SJCRH30 (cell line): ENCODE data around the gene CALCA. TPM values are rescaled to one million over a fixed set of nuclear protein-coding genes. Genes with fewer than 3 reads are reported as not detected.
A peak's percentile ranks its signal among the peaks of the same experiment; 100 is the strongest.
"Not testable (repeated sequence)": the region's sequence is repeated elsewhere in the genome, so short reads cannot be mapped to it uniquely, and the experiment has no call there.

Source experiments
- DNase-seq, 2 experiments: peaks; one replicate each; pipeline ENCODE4 v3.0.0-alpha.2; 2015 to 2020
- H3K27ac ChIP-seq: fragments of 250-450 bp; sonication (Bioruptor Pico); 2 replicates; pipeline ENCODE4 v1.5.1; 2020; ENCODE audit warnings: mild to moderate bottlenecking, moderate library complexity
- H3K27me3 ChIP-seq: fragments of 250-450 bp; sonication (Bioruptor Pico); 2 replicates; pipeline ENCODE4 v1.5.1; 2020; ENCODE audit warnings: mild to moderate bottlenecking, moderate library complexity
- H3K36me3 ChIP-seq: fragments of 250-450 bp; sonication (Bioruptor Pico); 2 replicates; pipeline ENCODE4 v1.5.1; 2020; ENCODE audit warnings: mild to moderate bottlenecking, moderate library complexity
- H3K4me1 ChIP-seq: fragments of 250-450 bp; sonication (Bioruptor Pico); 2 replicates; pipeline ENCODE4 v1.5.1; 2020; ENCODE audit warnings: mild to moderate bottlenecking, moderate library complexity
- H3K4me3 ChIP-seq: fragments of 250-450 bp; sonication (Bioruptor Pico); 2 replicates; pipeline ENCODE4 v1.5.1; 2020; ENCODE audit warnings: mild to moderate bottlenecking, moderate library complexity
- H3K9me3 ChIP-seq: fragments of 250-450 bp; sonication (Bioruptor Pico); replicated peaks from 2 replicates; pipeline ENCODE4 v1.5.1; 2020; ENCODE audit warnings: mild to moderate bottlenecking, moderate library complexity
- total RNA-seq: library from RNA; depleted of rRNA; stranded (reverse); fragments of >200 nt; shearing (Covaris generic); gene quantifications from 2 replicates; pipeline ENCODE4 v1.2.3, GENCODE V29; 2014; rRNA removed

The CALCA gene, protein sequence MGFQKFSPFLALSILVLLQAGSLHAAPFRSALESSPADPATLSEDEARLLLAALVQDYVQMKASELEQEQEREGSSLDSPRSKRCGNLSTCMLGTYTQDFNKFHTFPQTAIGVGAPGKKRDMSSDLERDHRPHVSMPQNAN
- total RNA-seq: not detected in 2 replicates

- H3K36me3 ChIP-seq: no peaks in the 10 kb centered on the region
- no peak for DNase-seq
- H3K4me3 ChIP-seq: no peak within 1 kb of the TSS
- no peaks in the 10 kb centered on the region for H3K4me1 ChIP-seq
- no peaks in the 10 kb centered on the region for H3K9me3 ChIP-seq
- H3K27ac ChIP-seq: no peak within 1 kb of the TSS
- H3K27me3 ChIP-seq: peaks cover 6% of the 10 kb centered on the region; the same call in 1 of the 2 replicates
Measured at GRCh38 chr11:14971865-14972580, at the start of gene CALCA. TSS of gene CALCA (minus strand) at chr11:14972351. CDS start at chr11:14971192, 1,159 bp downstream.

DNA sequence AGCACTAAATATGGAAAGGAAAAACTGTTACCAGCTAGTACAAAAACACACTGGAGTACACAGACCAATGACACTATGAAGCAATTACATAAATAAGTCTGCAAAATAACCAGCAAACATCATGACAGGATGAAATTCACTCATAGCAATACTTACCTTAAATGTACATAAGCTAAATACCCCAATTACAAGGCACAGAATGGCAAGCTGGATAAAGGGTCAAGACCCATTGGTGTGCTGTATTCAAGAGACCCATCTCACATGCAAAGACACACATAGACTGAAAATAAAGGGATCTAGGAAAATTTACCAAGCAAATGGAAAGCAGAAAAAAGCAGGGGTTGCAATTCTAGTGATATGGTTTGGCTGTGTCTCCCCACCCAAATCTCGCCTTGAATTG lies 44.0 kb upstream of the CALCA start:
- H3K4me1 ChIP-seq: no peaks in the 10 kb centered on the region
- H3K4me3 ChIP-seq: no peak overlapping the region
- no peaks in the 10 kb centered on the region for H3K36me3 ChIP-seq
- H3K9me3 ChIP-seq: 0 out of 2 replicates have a peak, but pooled peaks cover 2% of the 10 kb centered on the region
- no peak for DNase-seq
- H3K27ac ChIP-seq: no peak overlapping the region
- no peaks in the 10 kb centered on the region for H3K27me3 ChIP-seq

GRCh38 chr11:15011776-15012345 lies 39.7 kb upstream of the CALCA start:
- no peak for DNase-seq
- no peaks in the 10 kb centered on the region for H3K9me3 ChIP-seq
- H3K4me1 ChIP-seq: no peaks in the 10 kb centered on the region
- no peaks in the 10 kb centered on the region for H3K27me3 ChIP-seq
- no peak overlapping the region for H3K27ac ChIP-seq
- no peaks in the 10 kb centered on the region for H3K36me3 ChIP-seq
- H3K4me3 ChIP-seq: no peak overlapping the region

DNA sequence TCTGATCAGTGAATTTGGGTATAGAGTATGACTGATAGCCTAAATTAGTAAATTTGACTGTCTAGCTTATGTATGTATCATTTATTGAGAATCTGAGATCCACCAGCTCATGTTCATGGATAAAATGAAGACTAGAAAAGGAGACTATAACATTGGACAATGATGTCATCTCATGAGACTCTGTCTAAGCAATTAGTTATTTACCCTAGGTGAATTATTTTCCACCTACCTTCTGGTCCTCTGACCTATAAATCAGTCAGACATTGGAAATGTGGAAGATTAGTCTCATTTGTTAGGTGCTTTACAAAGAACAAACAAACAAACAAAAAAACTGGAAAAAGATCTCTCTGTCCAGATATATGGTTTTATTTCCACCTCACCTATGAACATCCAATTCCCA lies 38.7 kb upstream of the CALCA start:
- H3K36me3 ChIP-seq: no peaks in the 10 kb centered on the region
- H3K27ac ChIP-seq: no peak overlapping the region
- no peak overlapping the region for H3K4me3 ChIP-seq
- no peak for DNase-seq
- no peaks in the 10 kb centered on the region for H3K27me3 ChIP-seq
- H3K9me3 ChIP-seq: no peaks in the 10 kb centered on the region
- H3K4me1 ChIP-seq: no peaks in the 10 kb centered on the region

DNA sequence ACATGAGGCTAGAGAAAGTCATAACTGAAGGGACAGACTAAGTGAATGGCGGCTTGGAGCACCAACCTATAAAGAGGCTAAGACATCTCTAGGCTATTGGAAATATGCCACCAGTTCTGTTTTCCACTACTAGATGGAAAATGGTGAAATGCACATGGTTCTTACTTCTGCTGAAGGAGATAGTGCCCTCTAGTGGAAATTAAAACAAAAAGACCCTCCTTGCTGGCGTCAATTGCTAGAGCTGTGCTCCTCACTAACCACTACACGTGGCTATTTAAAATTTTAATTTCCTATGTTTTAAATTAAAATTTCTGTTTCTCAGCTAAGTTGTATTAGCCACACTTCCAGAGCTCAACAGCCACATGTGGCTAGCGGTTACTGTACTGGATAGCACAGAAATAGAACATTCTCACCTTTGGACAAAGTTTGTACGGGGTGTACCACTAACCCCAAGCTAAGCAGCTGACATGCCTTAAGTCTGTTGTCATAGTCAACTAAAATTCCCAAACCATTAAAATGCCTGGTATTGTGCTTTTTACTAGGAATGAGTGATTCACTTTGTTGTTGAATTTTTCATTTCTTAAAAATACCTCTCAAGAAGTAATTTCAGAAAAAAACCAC lies 34.1 kb upstream of the CALCA start:
- Histone ChIP-seq H3K27me3 (no peaks in the 10 kb centered on the region), H3K36me3 (no peaks in the 10 kb centered on the region), H3K4me1 (no peaks in the 10 kb centered on the region), H3K9me3 (no peaks in the 10 kb centered on the region), H3K4me3 (no peak overlapping the region), H3K27ac (no peak overlapping the region)
- peak; percentile 18 to 70 for DNase-seq

DNA sequence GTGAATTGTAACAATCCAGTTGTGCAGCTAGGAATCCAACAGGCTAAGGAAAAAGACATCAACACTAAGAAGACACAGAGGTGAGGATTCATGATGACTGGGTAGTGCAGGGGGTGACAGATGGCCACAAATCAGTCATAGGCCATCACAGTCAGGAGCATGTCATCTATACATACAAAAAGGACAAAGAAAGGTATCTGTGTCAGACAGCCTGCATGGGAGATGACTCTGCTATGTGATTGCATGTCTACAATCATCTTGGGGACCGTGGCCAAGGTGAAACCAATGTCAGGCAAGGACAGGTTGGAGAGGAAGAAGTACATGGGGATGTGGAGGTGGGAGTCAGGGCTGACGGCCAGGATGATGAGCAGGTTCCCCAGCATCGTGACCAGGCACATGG lies 16.0 kb upstream of the CALCA start:
- H3K27ac ChIP-seq, H3K4me3 ChIP-seq, H3K4me1 ChIP-seq, H3K36me3 ChIP-seq, DNase-seq, H3K27me3 ChIP-seq, H3K9me3 ChIP-seq: not testable (repeated sequence)

DNA sequence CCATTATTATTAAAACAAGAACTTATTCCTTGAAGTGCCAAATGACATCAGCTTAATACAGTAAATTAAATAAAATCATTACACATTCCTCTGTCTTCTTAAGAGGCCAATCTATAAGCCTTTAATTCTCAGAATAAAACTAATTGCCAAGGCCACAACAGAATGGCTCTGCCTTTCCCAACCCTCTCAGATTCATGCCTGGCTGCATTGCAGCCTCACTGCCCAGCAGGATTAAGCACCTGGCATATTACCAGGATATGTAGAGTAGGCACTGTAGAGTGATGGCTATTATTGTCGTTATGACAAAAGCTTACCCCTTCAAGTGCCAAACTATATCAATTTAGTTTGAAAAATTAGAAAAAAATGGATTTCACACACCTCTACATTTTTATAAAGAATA lies 9.4 kb upstream of the CALCA start:
- DNase-seq: no peak
- no peak overlapping the region for H3K4me3 ChIP-seq
- H3K9me3 ChIP-seq: 0 out of 2 replicates have a peak, but pooled peaks cover 4% of the 10 kb centered on the region
- H3K4me1 ChIP-seq: no peaks in the 10 kb centered on the region
- no peaks in the 10 kb centered on the region for H3K27me3 ChIP-seq
- H3K27ac ChIP-seq: no peak overlapping the region
- no peaks in the 10 kb centered on the region for H3K36me3 ChIP-seq

- Histone ChIP-seq H3K4me3 (no peak overlapping the region), H3K4me1 (no peaks in the 10 kb centered on the region), H3K36me3 (no peaks in the 10 kb centered on the region), H3K27ac (no peak overlapping the region), H3K27me3 (no peaks in the 10 kb centered on the region), H3K9me3 (0 out of 2 replicates have a peak, but pooled peaks cover 4% of the 10 kb centered on the region)
- no peak for DNase-seq
Measured at GRCh38 chr11:14980854-14981253, 8.7 kb upstream of the CALCA start.

DNA sequence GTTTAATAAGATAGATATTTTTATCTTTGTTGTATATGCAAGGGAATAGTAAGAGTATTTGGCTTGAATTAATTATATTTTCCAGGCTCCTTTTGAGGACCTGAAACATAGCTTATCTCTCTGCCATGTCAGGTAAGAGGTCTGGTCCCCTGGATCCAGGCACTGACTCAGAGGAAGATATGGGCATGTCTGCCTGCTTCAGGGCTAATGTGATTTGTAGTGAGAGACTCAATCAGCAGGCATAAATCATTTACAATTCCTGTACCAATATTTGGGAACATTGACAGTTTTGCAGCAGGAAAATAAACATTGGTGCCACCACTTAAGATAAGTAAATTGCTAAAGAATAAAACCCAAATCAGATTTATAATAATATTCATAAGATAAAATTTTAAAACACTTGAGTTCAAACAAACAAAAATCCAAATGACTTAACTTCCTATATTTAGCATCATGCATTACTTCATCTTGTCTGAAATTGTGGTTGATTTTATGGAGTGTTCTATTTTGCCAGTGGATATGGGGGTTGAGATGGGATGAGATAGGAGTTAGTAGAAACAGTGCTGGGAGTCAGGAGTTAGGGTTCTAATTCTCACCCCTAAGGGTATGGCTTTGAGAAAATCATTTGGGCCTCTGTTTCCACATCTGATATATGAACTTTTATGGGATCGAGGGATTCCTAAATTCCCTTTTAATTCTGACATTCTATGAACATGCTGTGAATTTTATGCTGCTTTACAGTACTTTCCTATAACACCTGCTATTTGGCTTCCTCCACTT lies 5.1 kb upstream of the CALCA start:
- no peaks in the 10 kb centered on the region for H3K9me3 ChIP-seq
- H3K4me3 ChIP-seq: no peak overlapping the region
- no peaks in the 10 kb centered on the region for H3K36me3 ChIP-seq
- H3K27me3 ChIP-seq: peaks cover 6% of the 10 kb centered on the region; the same call in 1 of the 2 replicates
- no peak for DNase-seq
- H3K27ac ChIP-seq: no peak overlapping the region
- H3K4me1 ChIP-seq: no peaks in the 10 kb centered on the region

DNA sequence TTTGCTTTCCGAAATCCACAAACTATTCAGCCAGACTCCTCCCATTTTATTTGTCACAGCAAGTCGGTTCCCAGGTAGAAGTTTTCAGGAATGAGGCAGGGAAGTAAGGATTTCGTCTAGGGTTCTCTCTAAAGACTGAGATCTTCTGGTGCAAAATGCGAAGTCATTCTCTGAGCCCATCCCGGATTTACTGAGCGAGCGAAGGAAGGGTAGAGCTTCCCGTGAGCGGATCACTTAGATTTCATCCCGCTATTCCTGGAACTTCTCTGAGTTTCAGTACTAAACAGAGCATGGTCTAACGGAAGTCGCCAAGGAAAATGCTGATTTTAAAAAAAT lies 3.1 kb upstream of the CALCA start:
- Histone ChIP-seq H3K9me3 (no peaks in the 10 kb centered on the region), H3K36me3 (no peaks in the 10 kb centered on the region), H3K27me3 (peaks cover 6% of the 10 kb centered on the region; the same call in 1 of the 2 replicates), H3K27ac (no peak overlapping the region), H3K4me3 (no peak overlapping the region), H3K4me1 (no peaks in the 10 kb centered on the region)
- no peak for DNase-seq

DNA sequence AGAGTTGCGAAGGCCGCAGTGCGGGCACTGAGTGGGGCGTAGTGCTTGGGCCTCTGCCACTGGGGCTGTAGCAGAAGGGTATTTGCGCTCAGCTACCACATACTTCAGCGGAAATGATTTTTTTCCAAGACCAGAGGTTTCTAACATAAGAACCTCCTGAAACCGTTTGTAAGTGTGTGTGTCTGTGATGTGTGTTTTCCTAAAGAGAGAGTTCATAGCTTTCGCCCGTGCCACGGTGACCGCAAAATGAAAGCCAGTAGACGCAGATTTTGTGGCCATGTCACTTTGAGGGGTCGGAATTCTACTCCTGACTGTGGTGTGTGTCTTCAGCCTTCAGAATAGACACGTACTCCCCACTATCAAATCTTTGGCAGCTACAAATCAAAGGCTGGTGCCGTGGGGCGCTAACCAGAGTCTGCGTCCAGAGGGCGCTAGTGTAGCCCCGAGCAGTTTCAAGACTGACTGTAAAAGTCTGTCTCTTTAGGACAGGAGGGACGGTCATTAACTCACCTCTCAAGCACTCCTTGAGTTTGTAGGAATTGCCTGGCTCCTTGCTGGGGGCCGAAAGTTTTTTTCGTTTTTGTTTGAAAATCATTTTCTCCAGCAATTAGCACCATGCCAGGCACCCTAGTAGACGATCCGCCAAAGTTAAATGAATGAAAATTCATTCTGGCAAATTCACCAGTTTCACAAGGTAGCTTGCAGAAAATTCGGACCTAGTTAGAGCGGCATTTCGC lies 2.5 kb upstream of the CALCA start:
- Histone ChIP-seq H3K9me3 (no peaks in the 10 kb centered on the region), H3K4me3 (no peak overlapping the region), H3K27me3 (peaks cover 6% of the 10 kb centered on the region; the same call in 1 of the 2 replicates), H3K4me1 (no peaks in the 10 kb centered on the region), H3K36me3 (no peaks in the 10 kb centered on the region), H3K27ac (no peak overlapping the region)
- DNase-seq: no peak

DNA sequence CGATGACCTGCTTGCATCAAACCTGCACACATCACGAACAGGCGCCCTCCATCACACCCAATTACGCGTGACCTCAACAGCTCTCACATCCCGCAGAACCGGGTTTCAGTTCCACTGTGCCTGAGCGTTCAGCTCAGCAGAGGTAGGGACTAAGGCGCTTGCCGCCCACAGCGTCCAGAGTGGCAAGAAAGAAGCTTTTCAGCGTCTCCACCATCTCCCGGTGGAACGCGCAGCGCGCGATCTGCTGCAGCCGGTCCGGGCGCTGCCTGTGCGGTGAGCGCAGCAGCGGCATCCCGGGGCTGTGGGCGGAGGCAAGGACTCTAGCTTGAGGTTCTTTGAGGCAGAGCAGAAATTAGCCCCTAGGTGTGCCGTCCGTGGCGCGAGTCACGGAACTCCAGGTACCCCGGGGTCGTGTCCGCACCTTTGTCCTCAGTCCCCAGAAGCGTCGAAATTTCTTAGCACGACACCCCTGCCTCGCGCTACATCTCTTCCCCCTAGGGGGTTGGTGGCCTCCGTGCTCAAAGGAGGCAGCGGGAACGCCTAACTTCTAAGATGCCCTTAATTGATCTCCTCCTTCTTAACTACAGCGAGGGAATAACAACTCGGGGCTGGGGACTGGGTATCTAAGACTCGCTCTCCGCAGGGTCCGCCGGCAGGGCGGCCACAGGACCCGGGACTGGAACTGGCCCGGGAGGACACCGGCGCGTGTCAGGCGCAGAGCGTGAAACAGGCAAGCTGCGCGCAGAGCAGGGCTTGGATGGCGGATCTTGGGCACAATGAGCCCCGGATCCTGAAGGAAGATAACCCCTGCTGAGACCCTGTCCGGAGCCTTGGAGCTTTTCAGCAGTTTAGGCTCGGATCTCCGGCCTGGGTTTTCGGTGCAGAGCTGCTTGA lies 1.7 kb upstream of the CALCA start:
- Histone ChIP-seq H3K9me3 (no peaks in the 10 kb centered on the region), H3K27ac (no peak overlapping the region), H3K36me3 (no peaks in the 10 kb centered on the region), H3K4me1 (no peaks in the 10 kb centered on the region), H3K27me3 (peaks cover 6% of the 10 kb centered on the region; the same call in 1 of the 2 replicates), H3K4me3 (no peak overlapping the region)
- DNase-seq: no peak
